Calu3 (cell line): ENCODE measurements around the gene NECAP2. TPM values are rescaled to one million over a fixed set of nuclear protein-coding genes. Genes with fewer than 3 reads are reported as not detected.

ENCODE experiments used
- BruUV-seq: library from RNA; stranded (reverse); fragments of 400-500 nt; replicated peaks from 2 replicates; lab custom pipeline; 2021; lab: Mats Ljungman, UMichigan
- CTCF ChIA-PET: fragments of 300-600 bp; sonication (Branson Sonifier 250); formaldehyde crosslinking; loops from one replicate; lab custom pipeline; 2022; ENCODE audit warnings: antibody characterized with exemption; lab: Charles Lee
- DNase-seq: peaks from one replicate; pipeline ENCODE4 v3.0.0; 2022
- H3K27ac Mint-ChIP-seq: one replicate; pipeline ENCODE4 v1.8.0; 2022; ENCODE audit warnings: mixed read lengths; ENCODE audit not compliant: unreplicated experiment
- H3K27me3 Mint-ChIP-seq: one replicate; pipeline ENCODE4 v1.8.0; 2022; ENCODE audit warnings: mixed read lengths; ENCODE audit not compliant: unreplicated experiment
- H3K36me3 Mint-ChIP-seq: one replicate; pipeline ENCODE4 v1.8.0; 2022; ENCODE audit warnings: mild to moderate bottlenecking, moderate library complexity, mixed read lengths; ENCODE audit not compliant: insufficient read depth, unreplicated experiment
- H3K4me1 Mint-ChIP-seq: one replicate; pipeline ENCODE4 v1.8.0; 2022; ENCODE audit warnings: mild to moderate bottlenecking, low read depth, mixed read lengths; ENCODE audit not compliant: unreplicated experiment
- H3K4me3 Mint-ChIP-seq: one replicate; pipeline ENCODE4 v1.8.0; 2022; ENCODE audit warnings: mild to moderate bottlenecking, low read depth, moderate library complexity, mixed read lengths; ENCODE audit not compliant: unreplicated experiment
- H3K9me3 Mint-ChIP-seq: one replicate; pipeline ENCODE4 v1.8.0; 2022; ENCODE audit warnings: low read depth, mixed read lengths; ENCODE audit not compliant: unreplicated experiment
- CTCF ChIP-seq: fragments of 200-600 bp; IDR thresholded peaks from one replicate; pipeline ENCODE4 v1.8.0; 2022; ENCODE audit warnings: antibody characterized with exemption; ENCODE audit not compliant: unreplicated experiment
- intact Hi-C: fragments of 100-400 bp; cut with micrococcal nuclease; formaldehyde crosslinking; loops from one replicate; pipeline ENCODE4 v1.10.0; 2022; ENCODE audit not compliant: unreplicated experiment
- total RNA-seq: library from RNA; stranded (reverse); gene quantifications from 2 replicates; pipeline ENCODE4 v1.2.3, GENCODE V29; 2022

The NECAP2 gene
- total RNA-seq, 1 experiment from 2014 or later, result 28.1 TPM

GRCh38 chr1:16409536-16410152 lies 30.9 kb upstream of the NECAP2 start:
- CTCF ChIA-PET, result no interaction called here
- DNase-seq, result no peak
- H3K4me3 Mint-ChIP-seq, result no peak overlapping the region
- no peak overlapping the region for H3K27ac Mint-ChIP-seq
- H3K27me3 Mint-ChIP-seq, result peaks cover 54% of the 10 kb centered on the region
- intact Hi-C loops, result no loop called here
- no TSS peak for BruUV-seq
- no peaks in the 10 kb centered on the region for H3K4me1 Mint-ChIP-seq
- H3K36me3 Mint-ChIP-seq, result peaks cover 10% of the 10 kb centered on the region
- TF ChIP-seq CTCF, result no peak
- H3K9me3 Mint-ChIP-seq, result no peaks in the 10 kb centered on the region

GRCh38 chr1:16410803-16411202 lies 29.7 kb upstream of the NECAP2 start:
- H3K9me3 Mint-ChIP-seq, result no peaks in the 10 kb centered on the region
- H3K4me3 Mint-ChIP-seq, result no peak overlapping the region
- no peak for TF ChIP-seq CTCF
- no peak for DNase-seq
- H3K36me3 Mint-ChIP-seq, result peaks cover 10% of the 10 kb centered on the region
- BruUV-seq, result no TSS peak
- H3K27me3 Mint-ChIP-seq, result peaks cover 54% of the 10 kb centered on the region
- CTCF ChIA-PET, result no interaction called here
- H3K4me1 Mint-ChIP-seq, result no peaks in the 10 kb centered on the region
- intact Hi-C loops, result no loop called here
- no peak overlapping the region for H3K27ac Mint-ChIP-seq

- Mint-ChIP-seq H3K4me3 (no peak overlapping the region), H3K4me1 (no peaks in the 10 kb centered on the region), H3K9me3 (no peaks in the 10 kb centered on the region), H3K36me3 (peaks cover 5% of the 10 kb centered on the region), H3K27ac (no peak overlapping the region), H3K27me3 (peaks cover 54% of the 10 kb centered on the region)
- intact Hi-C loops, result no loop called here
- no peak for TF ChIP-seq CTCF
- CTCF ChIA-PET, result no interaction called here
- no peak for DNase-seq
- BruUV-seq, result no TSS peak
Measured at GRCh38 chr1:16413191-16413590, 27.3 kb upstream of the NECAP2 start.

GRCh38 chr1:16418823-16419425 lies 21.6 kb upstream of the NECAP2 start:
- Mint-ChIP-seq H3K36me3 (peaks cover 4% of the 10 kb centered on the region), H3K27me3 (peaks cover 30% of the 10 kb centered on the region), H3K9me3 (no peaks in the 10 kb centered on the region), H3K4me1 (no peaks in the 10 kb centered on the region), H3K4me3 (no peak overlapping the region), H3K27ac (no peak overlapping the region)
- CTCF ChIA-PET, result no interaction called here
- intact Hi-C loops, result no loop called here
- no TSS peak for BruUV-seq
- DNase-seq, result no peak
- TF ChIP-seq CTCF, result no peak
